Myocyte (in vitro differentiated cells): Measurements from ENCODE around the gene RALB. TPM values are rescaled to one million over a fixed set of nuclear protein-coding genes. Genes with fewer than 3 reads are reported as not detected.
"Not testable (repeated sequence)": the region's sequence is repeated elsewhere in the genome, so short reads cannot be mapped to it uniquely, and the experiment has no call there.

Experiments used
- DNase-seq: peaks from one replicate; pipeline ENCODE4 v3.0.0-alpha.2; 2012; ENCODE audit warnings: low read depth
- total RNA-seq: library from RNA; depleted of rRNA; stranded (reverse); fragments of >200 nt; gene quantifications from 2 replicates; pipeline ENCODE4 v1.2.3, GENCODE V29; 2014

Gene RALB
- total RNA-seq, 1 donor from 2014 or later = 34.2 TPM

GRCh38 chr2:120224735-120225548 is 27.7 kb upstream of the RALB start:
- DNase-seq = no peak

DNA sequence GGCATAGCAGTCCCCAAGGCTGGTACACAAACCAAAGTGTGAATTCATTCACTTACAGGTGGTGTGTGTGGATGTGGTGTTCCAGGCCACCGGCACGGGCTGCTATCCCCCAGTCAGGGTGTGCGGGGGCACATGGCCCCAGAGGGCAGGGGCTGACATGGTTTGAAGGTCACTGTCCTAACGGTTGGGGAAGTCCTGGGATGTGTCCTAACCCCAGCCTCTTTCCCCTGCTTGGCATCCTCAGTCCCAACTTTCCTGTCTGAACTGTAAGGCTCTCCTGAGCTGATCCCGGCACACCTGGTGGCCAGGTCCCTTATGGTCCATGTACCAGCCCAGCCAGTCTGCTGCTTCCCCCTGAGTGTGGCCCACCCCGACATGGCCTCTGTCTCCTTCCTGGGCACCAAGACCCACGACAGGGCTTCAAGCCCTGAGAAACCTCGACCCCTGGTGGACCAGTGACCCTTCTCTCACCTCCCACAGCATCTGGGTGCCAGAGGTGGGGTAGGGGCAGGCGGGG is 27.0 kb upstream of the RALB start:
- no peak for DNase-seq

- no peak for DNase-seq
Measured at GRCh38 chr2:120226316-120226715, 26.3 kb upstream of the RALB start.

- no peak for DNase-seq
Measured at GRCh38 chr2:120227111-120227991, 25.3 kb upstream of the RALB start.

DNA sequence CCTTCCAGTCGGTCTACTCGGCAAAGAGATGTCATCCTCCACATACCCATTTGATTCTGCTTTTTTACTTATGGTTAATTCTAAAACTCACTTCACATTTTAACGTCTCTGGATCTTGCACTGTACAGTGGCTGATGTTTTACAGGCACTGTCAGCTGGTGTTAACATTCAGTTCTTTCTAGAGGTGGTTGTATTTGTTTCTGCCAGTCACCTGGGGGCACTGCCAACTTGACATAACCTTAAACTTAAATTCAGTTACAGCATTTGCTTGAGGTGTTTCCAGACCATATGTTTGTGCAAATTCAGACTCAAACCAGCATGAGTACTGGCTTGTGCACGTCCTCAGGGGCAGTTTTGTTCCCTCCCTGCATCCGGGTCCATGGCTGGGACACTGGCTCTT is 24.1 kb upstream of the RALB start:
- DNase-seq = no peak

DNA sequence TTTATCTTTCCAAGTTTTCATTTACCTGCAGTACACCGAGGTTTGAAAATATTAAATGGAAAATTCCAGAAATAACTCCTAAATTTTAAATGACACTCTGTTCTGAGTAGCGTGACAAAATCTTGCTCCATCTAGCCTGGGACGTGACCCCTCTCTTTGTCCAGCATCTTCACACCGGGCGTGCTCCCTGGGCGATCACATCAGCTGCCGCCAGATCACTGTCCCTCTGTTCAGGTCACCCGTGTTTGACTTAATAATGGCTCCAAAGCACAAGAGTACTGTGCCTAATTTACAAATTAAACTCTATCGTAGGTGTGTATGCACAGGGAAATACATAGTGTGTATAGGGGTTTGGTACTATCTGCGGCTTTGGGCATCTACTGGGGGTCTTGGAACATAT is 23.3 kb upstream of the RALB start:
- DNase-seq = no peak

DNA sequence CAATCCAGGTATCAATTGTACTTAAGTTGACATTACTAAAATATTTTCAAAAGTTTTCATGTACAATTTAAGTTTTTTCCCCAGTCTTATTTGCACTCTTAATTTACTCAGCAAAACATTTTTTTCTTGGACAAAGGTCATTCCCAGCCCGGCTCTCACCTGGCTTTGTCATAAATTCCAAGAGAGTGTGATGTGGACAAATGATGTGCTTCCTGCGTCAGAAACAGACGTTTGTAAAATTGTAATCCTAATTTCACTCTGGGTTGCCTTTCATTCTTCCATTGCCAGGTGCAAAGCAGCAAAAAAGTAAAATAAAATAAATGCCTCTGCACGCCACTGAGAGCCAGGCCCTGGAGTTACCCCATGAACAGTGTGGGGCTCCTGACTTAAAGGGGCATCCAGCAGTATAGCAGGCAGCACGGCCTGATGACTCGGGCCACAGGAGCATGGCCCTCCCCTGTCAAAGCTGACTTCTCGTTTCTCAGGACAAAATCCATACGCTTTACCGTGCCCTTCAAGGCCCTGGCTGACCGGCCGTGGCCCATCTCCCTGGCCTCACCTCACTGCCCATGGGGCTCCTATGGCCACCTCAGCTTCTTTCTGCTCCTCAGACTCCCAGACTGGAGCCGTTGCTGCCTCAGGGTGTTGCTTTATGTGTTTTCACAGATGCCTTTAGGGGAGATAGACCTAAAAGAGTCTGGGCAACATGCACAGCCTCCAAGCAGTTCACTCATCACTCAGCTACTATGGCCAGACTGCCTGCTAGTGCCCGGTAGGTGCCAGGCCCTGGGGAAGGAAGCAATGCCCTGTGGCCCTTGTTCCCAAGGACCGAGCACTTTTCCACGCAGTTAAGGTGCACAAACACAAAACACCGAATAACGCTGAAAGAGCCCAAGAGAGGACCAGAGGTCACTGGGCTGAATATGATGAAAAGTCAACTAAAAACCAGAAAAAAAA is 21.9 kb upstream of the RALB start:
- no peak for DNase-seq

DNA sequence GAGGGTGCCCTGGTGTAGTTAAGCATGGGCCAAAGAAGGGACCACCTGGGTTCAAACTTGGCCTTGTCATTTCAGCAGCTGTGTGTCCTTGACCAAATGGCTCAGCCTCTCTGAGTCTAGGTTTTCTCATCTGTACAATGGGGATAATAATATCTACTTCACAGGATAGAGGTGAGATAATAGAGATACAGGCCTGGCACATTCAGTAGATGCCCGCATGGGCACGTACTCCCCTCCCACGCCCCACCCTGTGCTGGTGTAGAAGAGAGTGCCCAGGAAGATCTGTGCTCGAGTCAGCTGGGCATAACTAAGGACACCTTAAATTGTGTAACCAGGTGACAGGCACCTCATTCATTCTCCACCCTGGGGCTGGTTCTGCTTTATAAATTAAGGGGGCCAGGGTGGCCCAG is 21.1 kb upstream of the RALB start:
- no peak for DNase-seq

DNA sequence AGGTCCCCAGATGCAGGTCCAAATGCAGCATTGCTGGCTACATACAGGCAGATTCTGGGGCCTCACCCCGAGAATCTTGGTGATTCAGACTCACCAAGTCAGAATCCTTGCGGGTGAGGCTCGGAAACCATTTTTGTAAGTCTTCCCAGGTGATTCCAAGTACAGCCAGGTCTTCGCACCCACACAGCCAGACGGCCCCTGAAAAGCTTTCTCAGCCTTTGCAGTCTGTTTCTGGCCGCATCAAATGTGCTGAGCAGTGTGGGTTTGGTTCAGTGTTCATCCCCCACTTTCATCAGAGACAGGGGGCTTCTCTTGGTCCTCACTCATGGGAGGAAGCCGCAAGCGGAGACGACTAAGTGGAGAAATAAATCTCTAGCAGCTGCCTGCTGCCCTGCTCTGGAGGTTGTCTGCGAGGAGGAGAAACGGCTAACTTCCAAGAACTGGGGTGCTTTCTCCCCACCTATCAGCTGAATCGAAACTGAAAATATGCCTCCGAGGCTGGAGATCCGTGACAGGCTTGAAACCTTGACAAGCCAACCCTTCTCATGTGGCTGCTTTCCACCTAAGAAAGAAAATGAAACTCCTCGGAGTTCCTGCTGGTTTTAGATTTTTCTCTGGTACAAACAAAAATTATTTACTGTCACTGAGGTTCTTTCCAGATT is 20.5 kb upstream of the RALB start:
- no peak for DNase-seq

GRCh38 chr2:120233292-120233691 is 19.4 kb upstream of the RALB start:
- DNase-seq = no peak

- DNase-seq = not testable (repeated sequence)
Measured at GRCh38 chr2:120235158-120235557, 17.5 kb upstream of the RALB start.

GRCh38 chr2:120235681-120236080 is 17.0 kb upstream of the RALB start:
- DNase-seq = no peak

- DNase-seq = no peak
Measured at GRCh38 chr2:120236316-120236715, 16.3 kb upstream of the RALB start.

- DNase-seq = no peak
Measured at GRCh38 chr2:120236791-120237190, 15.9 kb upstream of the RALB start.

- peak; percentile 70 for DNase-seq
Measured at GRCh38 chr2:120237491-120237902, 15.2 kb upstream of the RALB start.

DNA sequence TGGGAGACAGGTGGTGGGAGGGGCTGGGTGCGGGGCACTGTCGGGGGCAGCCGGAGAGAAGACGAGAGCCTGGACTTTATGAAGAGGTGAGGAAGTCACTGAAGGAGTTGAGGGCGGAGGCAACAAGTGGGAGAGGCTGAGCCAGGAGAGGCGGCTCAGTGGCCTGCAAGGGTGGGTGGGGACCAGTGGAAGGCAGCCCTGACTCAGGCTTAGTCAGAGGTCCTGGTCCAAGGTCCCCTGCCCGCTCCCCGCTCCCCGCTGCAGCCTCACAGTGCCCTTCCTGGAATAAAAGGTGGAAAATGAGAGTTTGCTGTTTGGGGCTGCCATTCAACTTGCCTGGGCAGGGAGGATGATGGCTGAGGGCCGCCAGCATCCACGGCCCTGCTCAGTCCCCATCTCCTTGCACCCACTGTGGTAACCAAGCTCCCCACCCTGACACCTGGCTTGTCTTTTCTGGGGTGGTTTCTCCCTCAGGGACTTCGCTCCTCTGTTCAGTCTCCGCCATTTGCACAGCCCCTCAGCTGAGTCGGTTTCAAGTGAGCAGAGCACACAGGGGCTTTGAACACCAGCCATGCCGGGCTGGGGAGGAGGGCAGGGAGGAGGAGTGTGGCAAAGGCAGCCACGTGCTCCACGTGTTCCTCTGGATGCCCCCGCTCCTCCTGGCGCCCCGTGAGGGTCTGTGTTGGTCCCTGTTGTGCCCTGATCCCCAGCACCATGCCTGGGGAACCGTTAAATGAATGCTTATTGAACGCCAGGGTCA is 13.7 kb upstream of the RALB start:
- DNase-seq = no peak

DNA sequence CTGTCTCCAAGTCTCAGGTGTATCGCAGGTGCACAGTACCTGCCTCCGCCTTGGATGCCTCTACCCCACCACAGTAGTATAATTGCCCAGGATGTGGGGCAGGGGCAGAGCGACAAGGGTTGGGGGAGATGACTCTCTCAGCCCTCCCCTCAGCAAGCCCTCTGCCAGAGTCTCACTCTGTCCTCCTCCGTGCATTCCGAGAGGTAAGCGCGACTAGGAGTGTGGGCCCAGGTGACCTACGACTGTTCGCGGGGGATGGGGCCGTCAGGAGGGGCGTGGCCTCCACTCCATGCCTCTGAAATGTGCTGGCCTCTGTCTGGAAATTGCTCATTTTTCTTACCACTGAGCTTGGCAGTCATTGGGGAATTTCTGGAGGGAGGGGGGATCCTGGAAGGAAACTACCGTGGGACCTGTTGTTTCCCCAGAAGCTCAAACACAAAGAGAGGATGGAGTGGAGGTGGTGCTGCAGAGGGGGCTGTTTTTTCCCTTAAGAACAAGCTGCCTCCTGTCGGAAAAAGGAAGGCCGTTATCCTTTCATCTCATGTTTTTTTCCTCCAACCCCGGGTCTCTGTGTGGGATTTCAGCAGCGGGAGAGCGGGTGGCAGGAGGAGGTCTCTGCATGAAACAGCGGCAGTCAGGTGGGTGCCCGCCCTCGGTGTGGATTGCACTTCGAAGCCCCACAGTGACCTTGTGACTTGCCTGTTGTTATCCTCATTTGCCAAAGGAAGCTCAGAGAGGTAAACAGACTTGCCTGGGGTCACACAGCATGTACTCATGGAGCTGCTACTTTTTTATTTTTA is 13.0 kb upstream of the RALB start:
- DNase-seq = no peak

DNA sequence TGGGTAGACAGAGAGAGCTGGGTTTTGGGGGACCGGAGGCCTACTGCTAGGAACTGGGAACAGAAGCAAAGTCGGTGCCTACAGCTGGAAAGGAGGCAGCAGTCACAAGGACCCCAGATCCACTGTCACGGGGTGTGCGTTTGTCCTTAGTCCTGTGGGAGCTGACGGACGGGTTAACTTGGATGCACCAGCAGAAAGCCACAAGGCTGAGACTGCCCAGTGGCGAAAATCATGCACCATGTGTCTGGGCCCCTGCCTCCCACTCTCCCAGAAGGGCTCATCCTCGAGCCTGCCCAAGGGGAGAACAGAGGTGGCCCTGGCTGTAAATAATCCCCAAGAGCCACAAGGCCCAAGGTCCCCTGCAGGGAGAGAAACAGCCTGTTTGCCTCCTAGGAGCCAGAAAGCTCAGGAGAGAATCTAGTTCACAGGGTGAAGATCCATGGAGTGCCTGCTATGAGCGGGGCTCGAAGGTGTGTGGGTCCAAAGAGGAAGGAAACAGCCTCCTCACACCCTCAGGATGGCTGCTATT is 11.7 kb upstream of the RALB start:
- DNase-seq = no peak

DNA sequence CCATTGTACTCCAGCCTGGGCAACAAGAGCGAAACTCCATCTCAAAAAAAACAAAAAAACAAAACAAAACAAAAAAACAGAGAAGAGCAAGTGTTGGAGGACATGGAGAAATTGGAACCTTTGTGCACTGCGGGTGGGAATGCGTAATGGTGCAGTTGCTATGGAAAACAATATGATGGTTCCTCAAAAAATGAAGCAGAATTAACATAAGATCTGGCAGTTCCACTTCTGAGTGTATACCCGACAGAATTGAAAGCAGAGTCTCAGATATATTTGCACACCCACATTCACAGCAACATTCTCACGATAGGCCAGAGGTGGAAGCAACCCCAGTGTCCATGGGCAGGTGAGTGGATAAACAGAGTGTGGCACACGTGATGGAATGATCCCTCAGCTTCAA is 11.0 kb upstream of the RALB start:
- DNase-seq = no peak
